GM20000 (cell line): ENCODE results near the gene ZNF649.

Experiments
- DNase-seq: peaks from one replicate; pipeline ENCODE4 v3.0.0; 2012; ENCODE audit warnings: low spot score
- TF ChIP-seq, protein P1 (sequence below): IDR thresholded peaks from 2 replicates; pipeline ENCODE4 v1.5.1; 2012; ENCODE audit warnings: mild to moderate bottlenecking, control low read depth; ENCODE audit errors: extremely low read depth, missing control alignments

The ZNF649 gene

DNA sequence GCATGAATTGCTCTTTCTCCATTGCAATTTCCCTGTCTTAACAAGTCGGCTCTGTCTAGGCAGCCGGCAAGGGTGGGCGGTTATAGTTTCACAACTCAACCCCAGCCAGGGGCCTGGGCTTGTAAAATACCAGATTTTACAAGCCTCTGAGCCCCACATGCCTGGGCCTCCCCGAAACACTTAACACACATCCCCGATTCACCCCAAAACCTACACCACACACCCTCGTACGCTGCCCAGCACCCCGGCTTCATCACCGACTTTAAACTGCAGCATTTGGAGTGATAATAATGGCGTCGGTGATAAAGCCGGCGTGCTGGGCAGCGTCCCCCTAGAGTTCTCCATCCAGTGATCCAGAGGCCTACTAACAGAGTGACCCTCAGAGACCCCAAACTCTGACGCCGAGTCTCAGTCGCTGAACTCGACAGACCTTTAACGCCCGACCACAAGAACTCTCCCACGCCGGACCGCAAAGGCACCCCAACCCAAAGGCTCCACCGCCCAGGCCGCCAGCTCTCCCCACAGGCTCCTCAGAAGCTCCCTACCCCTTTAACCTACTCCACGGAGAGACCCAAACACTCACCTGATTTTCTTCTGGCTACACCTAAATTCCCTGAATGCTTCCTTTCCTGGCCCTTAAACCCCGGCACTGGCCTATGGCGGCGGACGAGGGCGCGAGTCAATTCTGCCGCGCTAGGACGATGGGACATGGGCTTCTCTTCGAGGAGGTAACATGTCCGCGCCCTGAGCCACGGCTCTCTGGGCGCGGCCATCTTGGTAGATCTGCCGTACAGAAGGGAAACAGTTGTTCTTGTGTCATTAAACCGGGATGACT is at the start of gene ZNF649:
TSS of gene ZNF649 (minus strand) at position 687 of the 835 bp plus-strand sequence. CDS start 4,910 bp downstream, outside the sequence.
- peak; percentile 83 for DNase-seq
- TF ChIP-seq, protein P1, sequence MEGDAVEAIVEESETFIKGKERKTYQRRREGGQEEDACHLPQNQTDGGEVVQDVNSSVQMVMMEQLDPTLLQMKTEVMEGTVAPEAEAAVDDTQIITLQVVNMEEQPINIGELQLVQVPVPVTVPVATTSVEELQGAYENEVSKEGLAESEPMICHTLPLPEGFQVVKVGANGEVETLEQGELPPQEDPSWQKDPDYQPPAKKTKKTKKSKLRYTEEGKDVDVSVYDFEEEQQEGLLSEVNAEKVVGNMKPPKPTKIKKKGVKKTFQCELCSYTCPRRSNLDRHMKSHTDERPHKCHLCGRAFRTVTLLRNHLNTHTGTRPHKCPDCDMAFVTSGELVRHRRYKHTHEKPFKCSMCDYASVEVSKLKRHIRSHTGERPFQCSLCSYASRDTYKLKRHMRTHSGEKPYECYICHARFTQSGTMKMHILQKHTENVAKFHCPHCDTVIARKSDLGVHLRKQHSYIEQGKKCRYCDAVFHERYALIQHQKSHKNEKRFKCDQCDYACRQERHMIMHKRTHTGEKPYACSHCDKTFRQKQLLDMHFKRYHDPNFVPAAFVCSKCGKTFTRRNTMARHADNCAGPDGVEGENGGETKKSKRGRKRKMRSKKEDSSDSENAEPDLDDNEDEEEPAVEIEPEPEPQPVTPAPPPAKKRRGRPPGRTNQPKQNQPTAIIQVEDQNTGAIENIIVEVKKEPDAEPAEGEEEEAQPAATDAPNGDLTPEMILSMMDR = no peak

DNA sequence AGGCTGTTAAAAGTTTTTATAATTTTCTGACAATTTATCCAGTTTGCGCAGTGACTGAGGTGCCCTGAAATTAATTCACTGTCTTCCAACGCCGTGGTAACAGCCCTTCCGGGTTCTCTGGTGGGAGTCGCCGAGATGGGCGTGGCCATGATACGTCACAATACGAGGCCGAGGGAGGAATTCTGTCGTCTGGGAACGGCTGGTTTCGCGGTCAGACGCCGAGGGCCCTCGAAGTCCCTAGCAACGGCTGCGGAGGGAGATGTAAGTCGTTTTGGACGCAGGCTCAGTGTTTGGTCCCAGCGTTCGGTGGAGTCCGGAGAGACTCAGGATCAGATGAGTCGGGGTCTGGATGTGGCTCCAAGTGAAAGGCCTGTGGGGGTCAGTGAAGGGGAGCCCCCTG is 44.2 kb upstream of the ZNF649 start:
- no peak for DNase-seq
- TF ChIP-seq, protein P1 = no peak

DNA sequence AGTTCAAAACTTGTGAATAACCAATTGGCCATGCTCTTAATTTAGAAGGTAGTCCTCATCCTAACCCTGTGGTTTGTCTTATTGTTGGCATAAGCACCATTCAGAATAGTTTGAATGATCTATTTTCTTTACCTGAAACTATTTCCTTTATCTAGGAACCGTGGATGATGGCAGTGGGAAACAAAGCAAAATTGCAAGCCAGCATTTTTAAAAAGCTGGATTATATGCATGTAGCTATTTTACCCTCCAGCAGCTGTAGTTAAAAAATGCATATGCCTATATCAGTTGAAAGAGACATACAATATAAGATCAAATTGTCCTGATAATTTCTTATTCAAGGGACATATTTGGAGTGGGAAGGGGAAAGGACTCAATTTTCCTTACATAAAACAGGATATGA is 41.8 kb upstream of the ZNF649 start:
- DNase-seq = no peak
- TF ChIP-seq, protein P1 = no peak

DNA sequence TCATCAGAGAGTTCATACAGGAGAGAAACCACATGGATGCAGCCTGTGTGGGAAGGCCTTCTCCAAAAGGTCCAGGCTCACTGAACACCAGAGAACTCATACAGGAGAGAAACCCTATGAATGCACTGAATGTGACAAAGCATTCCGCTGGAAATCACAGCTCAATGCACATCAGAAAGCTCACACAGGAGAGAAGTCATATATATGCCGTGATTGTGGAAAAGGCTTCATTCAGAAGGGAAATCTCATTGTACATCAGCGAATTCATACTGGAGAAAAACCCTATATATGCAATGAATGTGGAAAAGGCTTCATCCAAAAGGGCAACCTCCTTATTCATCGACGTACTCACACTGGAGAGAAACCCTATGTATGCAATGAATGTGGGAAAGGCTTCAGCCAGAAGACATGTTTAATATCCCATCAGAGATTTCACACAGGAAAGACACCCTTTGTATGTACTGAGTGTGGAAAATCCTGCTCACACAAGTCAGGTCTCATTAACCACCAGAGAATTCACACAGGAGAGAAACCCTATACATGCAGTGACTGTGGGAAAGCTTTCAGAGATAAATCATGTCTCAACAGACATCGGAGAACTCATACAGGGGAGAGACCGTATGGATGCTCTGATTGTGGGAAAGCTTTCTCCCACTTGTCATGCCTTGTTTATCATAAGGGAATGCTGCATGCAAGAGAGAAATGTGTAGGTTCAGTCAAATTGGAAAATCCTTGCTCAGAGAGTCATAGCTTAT is 40.2 kb upstream of the ZNF649 start:
- no peak for DNase-seq
- TF ChIP-seq, protein P1 = no peak

DNA sequence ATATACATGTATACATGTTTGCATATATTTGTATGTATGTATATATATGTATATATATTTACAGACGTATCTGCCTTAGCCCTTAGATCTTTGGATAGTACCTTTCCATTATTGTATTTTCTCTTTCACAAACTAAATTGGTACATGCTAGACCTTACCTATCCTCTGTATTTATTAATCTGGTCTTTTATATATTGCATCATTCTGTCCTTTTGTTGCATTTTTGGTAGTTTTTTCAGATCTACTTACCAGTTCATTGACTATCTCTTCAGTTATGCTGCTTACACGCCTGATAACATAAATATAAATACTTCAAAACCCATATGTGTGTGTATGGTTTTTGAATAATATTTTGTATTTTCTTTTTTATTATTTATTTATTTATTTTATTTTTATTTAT is 34.1 kb upstream of the ZNF649 start:
- DNase-seq = no peak
- TF ChIP-seq, protein P1 = no peak

DNA sequence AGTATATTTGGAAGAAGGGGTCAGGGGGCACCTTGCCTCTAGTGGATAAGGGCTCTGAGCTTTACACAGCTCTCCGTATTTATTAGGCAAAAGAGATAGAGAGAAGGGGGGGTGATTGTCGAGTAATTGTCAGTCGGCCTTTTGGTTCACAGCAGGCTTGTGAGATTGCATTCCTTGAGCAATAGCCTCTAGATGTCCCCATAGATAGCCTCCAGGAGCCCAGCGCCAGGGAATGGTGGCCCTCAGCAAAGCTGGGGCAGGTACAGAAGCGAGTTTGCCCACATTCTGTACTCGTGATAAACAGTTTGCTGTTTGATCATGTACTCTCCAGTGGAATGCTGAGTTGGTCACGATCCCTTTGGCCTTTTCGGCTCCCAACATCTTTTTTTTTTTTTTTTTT is 27.1 kb upstream of the ZNF649 start:
- no peak for DNase-seq
- TF ChIP-seq, protein P1 = no peak

DNA sequence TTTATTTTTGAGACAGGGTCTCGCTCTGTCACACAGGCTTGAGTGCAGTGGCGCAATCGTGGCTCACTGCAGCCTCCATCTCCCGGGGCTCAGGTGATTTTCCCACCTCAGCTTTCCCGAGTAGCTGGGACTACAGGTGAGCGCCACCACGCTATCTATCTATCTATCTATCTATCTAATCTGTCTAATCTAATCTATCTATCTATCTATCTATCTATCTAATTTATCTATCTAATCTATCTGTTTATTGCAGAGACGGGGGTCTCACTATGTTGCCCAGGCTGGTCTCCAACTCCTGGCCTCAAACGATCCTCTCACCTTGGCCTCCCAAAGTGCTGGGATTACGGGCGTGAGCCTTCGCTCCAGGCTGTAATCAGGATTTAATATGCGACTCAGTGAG is 23.0 kb upstream of the ZNF649 start:
- TF ChIP-seq, protein P1 = no peak
- no peak for DNase-seq
